NT2/D1 (cell line): ENCODE measurements around the gene EPN3.

ENCODE experiments used
- SUZ12 ChIP-seq: IDR thresholded peaks from 2 replicates; pipeline ENCODE4 v1.6.1; 2011; ENCODE audit not compliant: insufficient read length, insufficient read depth; ENCODE audit errors: extremely low read depth
- YY1 ChIP-seq: IDR thresholded peaks from 2 replicates; pipeline ENCODE4 v1.6.1; 2011; ENCODE audit not compliant: insufficient read length, insufficient read depth

DNA sequence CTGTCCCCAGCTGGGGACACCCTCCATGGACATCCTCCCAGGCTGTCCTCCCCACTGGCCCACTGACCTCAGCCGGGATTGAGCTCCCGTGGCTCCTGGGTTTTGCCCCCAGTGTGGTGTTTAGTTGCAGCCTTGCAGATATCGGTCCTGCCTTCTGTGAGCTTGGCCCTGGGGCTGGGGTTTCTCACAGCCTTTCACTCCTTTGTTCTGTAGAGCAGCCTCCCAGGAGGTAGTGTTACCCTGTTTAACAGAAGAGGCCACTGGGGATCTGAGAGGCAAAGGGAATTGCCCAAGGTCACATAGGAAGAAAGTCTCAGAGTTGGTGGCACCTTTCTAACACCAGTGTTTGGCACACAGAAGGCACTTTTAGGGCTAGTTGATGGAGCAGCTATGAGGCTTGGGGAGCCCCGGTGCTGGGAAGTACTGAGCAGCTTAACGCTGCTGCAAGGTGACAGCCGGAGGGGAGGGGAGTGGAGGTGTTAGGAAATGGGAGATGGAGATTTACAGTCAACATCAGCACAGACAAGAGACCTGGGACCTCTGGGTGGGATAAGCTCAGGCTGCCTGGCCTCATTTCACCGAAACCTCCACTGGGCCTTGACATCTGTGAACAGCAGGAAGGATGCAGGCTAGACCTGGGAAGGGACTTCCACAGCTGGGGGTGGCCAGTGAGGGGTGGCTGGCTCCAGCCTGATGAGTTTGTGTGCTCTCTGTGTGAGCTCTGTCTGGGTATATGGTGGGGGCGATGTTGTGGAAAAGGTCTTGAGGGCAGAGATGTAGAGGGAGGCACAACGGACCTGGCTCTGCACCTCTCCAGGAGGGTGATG is 54.1 kb downstream of the EPN3 start:
- TF ChIP-seq YY1 (no peak), SUZ12 (no peak)
